ENCODE data around the gene HIVEP3. TPM values are rescaled to one million over a fixed set of nuclear protein-coding genes. Genes with fewer than 3 reads are reported as not detected.

Gene HIVEP3
- total RNA-seq, 1 experiment from 2014 or later: 0.55 TPM

DNA sequence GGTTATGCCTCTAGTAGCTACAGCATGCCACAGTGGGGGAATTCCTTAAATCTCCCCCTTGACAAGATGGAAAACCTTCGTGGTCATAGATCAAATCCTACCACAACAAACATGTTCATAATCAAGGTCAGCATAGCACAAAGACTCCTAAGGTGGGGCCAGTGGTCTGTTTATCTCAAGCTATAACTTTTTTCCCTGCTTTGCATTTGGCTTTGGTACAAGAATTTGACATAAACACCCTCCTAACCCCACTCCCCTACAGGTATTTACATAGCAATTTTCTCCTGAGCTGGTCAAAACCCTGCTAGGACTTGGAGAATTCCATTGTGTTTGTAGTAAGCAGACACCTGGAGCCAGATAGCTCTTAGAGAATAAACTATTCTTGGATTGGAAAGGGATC, 58.5 kb downstream of the HIVEP3 start:
- no peak for DNase-seq (ENCODE audit: low spot score)
- Mint-ChIP-seq H3K4me1 (peaks cover 38% of the 10 kb centered on the region), H3K9me3 (peaks cover 4% of the 10 kb centered on the region), H3K36me3 (no peaks in the 10 kb centered on the region), H3K27me3 (ENCODE audit: low read depth) (no peaks in the 10 kb centered on the region), H3K4me3 (no peak overlapping the region), H3K27ac (no peak overlapping the region)
- POLR2A ChIA-PET: no interaction called here
- CTCF ChIA-PET: interaction anchor here (0.5 to 1.1 kb wide), 2 partner anchors 48 to 73 kb away, joined by 4 read pairs; no protein-coding TSS in a partner anchor
- no peak for ATAC-seq
- TF ChIP-seq NR2C2 (CRISPR knock-in tag; IDR thresholded peaks at IDR 0.05) (no peak), IRF2 (CRISPR knock-in tag; IDR thresholded peaks at IDR 0.05; ENCODE audit: borderline replicate concordance, low read depth) (no peak), NFATC4 (CRISPR knock-in tag; IDR thresholded peaks at IDR 0.05) (no peak), NR1H2 (CRISPR knock-in tag; IDR thresholded peaks at IDR 0.05) (no peak), ZNF263 (CRISPR knock-in tag; IDR thresholded peaks at IDR 0.05; ENCODE audit: low read depth) (no peak), ZNF317 (CRISPR knock-in tag; IDR thresholded peaks at IDR 0.05; ENCODE audit: borderline replicate concordance, low read depth) (no peak)
- TF ChIP-seq, protein P1, sequence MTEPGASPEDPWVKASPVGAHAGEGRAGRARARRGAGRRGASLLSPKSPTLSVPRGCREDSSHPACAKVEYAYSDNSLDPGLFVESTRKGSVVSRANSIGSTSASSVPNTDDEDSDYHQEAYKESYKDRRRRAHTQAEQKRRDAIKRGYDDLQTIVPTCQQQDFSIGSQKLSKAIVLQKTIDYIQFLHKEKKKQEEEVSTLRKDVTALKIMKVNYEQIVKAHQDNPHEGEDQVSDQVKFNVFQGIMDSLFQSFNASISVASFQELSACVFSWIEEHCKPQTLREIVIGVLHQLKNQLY (CRISPR knock-in tag; IDR thresholded peaks at IDR 0.05): no peak
- TF ChIP-seq, protein P2, sequence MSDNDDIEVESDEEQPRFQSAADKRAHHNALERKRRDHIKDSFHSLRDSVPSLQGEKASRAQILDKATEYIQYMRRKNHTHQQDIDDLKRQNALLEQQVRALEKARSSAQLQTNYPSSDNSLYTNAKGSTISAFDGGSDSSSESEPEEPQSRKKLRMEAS (CRISPR knock-in tag; IDR thresholded peaks at IDR 0.05): no peak

DNA sequence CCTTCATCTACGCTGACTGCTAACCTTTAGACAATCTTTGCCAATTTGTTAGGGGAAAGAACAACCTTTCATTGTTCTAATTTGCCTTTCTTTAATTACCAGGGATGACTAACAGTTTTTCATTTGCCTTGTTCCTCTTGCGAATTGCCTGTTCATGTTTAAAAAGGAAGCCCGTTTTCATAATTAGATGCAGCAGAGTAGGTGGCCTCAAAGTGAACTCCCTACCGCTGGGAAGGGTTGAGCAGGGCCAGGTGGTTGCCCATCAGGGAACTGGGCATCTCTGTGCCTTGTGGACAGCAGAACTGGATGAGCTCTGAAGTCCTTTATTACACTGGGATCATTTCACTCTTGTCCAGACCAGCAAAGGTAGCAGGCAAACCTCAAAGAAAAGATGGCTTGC, 59.0 kb downstream of the HIVEP3 start:
- POLR2A ChIA-PET: no interaction called here
- ATAC-seq (no peak), DNase-seq (ENCODE audit: low spot score) (no peak)
- Mint-ChIP-seq H3K9me3 (peaks cover 4% of the 10 kb centered on the region), H3K27me3 (ENCODE audit: low read depth) (no peaks in the 10 kb centered on the region), H3K4me1 (peaks cover 38% of the 10 kb centered on the region), H3K27ac (no peak overlapping the region), H3K36me3 (no peaks in the 10 kb centered on the region), H3K4me3 (no peak overlapping the region)
- CTCF ChIA-PET: interaction anchor here (1.1 kb wide), 1 partner anchor 48 kb away, joined by 4 read pairs; no protein-coding TSS in a partner anchor
- TF ChIP-seq GRHL2 (CRISPR knock-in tag; IDR thresholded peaks at IDR 0.05; ENCODE audit: insufficient replicate concordance, severe bottlenecking) (no peak), TCF7 (CRISPR knock-in tag; IDR thresholded peaks at IDR 0.05; ENCODE audit: low read depth) (no peak), HMGA2 (CRISPR knock-in tag; IDR thresholded peaks at IDR 0.05) (no peak), PRRX2 (CRISPR knock-in tag; IDR thresholded peaks at IDR 0.05) (no peak), ESRRA (CRISPR knock-in tag; IDR thresholded peaks at IDR 0.05; ENCODE audit: borderline replicate concordance) (no peak), SMAD4 (CRISPR knock-in tag; IDR thresholded peaks at IDR 0.05) (no peak), NR3C1 (CRISPR knock-in tag; conservative IDR thresholded peaks at IDR 0.05; ENCODE audit: low read depth) (no peak), NFE2L1 (CRISPR knock-in tag; IDR thresholded peaks at IDR 0.05) (no peak), EMX1 (CRISPR knock-in tag; IDR thresholded peaks at IDR 0.05) (no peak)
- TF ChIP-seq, protein P3, sequence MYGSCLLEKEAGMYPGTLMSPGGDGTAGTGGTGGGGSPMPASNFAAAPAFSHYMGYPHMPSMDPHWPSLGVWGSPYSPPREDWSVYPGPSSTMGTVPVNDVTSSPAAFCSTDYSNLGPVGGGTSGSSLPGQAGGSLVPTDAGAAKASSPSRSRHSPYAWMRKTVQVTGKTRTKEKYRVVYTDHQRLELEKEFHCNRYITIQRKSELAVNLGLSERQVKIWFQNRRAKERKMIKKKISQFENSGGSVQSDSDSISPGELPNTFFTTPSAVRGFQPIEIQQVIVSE (CRISPR knock-in tag; IDR thresholded peaks at IDR 0.05; ENCODE audit: borderline replicate concordance): no peak
- TF ChIP-seq, protein P4, sequence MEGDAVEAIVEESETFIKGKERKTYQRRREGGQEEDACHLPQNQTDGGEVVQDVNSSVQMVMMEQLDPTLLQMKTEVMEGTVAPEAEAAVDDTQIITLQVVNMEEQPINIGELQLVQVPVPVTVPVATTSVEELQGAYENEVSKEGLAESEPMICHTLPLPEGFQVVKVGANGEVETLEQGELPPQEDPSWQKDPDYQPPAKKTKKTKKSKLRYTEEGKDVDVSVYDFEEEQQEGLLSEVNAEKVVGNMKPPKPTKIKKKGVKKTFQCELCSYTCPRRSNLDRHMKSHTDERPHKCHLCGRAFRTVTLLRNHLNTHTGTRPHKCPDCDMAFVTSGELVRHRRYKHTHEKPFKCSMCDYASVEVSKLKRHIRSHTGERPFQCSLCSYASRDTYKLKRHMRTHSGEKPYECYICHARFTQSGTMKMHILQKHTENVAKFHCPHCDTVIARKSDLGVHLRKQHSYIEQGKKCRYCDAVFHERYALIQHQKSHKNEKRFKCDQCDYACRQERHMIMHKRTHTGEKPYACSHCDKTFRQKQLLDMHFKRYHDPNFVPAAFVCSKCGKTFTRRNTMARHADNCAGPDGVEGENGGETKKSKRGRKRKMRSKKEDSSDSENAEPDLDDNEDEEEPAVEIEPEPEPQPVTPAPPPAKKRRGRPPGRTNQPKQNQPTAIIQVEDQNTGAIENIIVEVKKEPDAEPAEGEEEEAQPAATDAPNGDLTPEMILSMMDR (IDR thresholded peaks at IDR 0.05): no peak
- TF ChIP-seq, protein P5, sequence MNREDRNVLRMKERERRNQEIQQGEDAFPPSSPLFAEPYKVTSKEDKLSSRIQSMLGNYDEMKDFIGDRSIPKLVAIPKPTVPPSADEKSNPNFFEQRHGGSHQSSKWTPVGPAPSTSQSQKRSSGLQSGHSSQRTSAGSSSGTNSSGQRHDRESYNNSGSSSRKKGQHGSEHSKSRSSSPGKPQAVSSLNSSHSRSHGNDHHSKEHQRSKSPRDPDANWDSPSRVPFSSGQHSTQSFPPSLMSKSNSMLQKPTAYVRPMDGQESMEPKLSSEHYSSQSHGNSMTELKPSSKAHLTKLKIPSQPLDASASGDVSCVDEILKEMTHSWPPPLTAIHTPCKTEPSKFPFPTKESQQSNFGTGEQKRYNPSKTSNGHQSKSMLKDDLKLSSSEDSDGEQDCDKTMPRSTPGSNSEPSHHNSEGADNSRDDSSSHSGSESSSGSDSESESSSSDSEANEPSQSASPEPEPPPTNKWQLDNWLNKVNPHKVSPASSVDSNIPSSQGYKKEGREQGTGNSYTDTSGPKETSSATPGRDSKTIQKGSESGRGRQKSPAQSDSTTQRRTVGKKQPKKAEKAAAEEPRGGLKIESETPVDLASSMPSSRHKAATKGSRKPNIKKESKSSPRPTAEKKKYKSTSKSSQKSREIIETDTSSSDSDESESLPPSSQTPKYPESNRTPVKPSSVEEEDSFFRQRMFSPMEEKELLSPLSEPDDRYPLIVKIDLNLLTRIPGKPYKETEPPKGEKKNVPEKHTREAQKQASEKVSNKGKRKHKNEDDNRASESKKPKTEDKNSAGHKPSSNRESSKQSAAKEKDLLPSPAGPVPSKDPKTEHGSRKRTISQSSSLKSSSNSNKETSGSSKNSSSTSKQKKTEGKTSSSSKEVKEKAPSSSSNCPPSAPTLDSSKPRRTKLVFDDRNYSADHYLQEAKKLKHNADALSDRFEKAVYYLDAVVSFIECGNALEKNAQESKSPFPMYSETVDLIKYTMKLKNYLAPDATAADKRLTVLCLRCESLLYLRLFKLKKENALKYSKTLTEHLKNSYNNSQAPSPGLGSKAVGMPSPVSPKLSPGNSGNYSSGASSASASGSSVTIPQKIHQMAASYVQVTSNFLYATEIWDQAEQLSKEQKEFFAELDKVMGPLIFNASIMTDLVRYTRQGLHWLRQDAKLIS (CRISPR knock-in tag; IDR thresholded peaks at IDR 0.05; ENCODE audit: borderline replicate concordance): no peak
- TF ChIP-seq, protein P6, sequence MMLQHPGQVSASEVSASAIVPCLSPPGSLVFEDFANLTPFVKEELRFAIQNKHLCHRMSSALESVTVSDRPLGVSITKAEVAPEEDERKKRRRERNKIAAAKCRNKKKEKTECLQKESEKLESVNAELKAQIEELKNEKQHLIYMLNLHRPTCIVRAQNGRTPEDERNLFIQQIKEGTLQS (CRISPR knock-in tag; conservative IDR thresholded peaks at IDR 0.05): no peak
- TF ChIP-seq, protein P7, sequence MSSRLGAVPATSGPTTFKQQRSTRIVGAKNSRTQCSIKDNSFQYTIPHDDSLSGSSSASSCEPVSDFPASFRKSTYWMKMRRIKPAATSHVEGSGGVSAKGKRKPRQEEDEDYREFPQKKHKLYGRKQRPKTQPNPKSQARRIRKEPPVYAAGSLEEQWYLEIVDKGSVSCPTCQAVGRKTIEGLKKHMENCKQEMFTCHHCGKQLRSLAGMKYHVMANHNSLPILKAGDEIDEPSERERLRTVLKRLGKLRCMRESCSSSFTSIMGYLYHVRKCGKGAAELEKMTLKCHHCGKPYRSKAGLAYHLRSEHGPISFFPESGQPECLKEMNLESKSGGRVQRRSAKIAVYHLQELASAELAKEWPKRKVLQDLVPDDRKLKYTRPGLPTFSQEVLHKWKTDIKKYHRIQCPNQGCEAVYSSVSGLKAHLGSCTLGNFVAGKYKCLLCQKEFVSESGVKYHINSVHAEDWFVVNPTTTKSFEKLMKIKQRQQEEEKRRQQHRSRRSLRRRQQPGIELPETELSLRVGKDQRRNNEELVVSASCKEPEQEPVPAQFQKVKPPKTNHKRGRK (CRISPR knock-in tag; IDR thresholded peaks at IDR 0.05; ENCODE audit: borderline replicate concordance): no peak
- TF ChIP-seq, protein P8, sequence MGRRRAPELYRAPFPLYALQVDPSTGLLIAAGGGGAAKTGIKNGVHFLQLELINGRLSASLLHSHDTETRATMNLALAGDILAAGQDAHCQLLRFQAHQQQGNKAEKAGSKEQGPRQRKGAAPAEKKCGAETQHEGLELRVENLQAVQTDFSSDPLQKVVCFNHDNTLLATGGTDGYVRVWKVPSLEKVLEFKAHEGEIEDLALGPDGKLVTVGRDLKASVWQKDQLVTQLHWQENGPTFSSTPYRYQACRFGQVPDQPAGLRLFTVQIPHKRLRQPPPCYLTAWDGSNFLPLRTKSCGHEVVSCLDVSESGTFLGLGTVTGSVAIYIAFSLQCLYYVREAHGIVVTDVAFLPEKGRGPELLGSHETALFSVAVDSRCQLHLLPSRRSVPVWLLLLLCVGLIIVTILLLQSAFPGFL (CRISPR knock-in tag; IDR thresholded peaks at IDR 0.05; ENCODE audit: borderline replicate concordance): no peak
- TF ChIP-seq, protein P9, sequence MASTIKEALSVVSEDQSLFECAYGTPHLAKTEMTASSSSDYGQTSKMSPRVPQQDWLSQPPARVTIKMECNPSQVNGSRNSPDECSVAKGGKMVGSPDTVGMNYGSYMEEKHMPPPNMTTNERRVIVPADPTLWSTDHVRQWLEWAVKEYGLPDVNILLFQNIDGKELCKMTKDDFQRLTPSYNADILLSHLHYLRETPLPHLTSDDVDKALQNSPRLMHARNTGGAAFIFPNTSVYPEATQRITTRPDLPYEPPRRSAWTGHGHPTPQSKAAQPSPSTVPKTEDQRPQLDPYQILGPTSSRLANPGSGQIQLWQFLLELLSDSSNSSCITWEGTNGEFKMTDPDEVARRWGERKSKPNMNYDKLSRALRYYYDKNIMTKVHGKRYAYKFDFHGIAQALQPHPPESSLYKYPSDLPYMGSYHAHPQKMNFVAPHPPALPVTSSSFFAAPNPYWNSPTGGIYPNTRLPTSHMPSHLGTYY (CRISPR knock-in tag; IDR thresholded peaks at IDR 0.05): no peak

All from WTC11 (cell line).